Midbrain (tissue), 1 donor: ENCODE results near the gene MAN1A1.

Source experiments
- DNase-seq: peaks from one replicate; lab custom pipeline; 2025; lab: John Stamatoyannopoulos, UW

Gene MAN1A1

DNA sequence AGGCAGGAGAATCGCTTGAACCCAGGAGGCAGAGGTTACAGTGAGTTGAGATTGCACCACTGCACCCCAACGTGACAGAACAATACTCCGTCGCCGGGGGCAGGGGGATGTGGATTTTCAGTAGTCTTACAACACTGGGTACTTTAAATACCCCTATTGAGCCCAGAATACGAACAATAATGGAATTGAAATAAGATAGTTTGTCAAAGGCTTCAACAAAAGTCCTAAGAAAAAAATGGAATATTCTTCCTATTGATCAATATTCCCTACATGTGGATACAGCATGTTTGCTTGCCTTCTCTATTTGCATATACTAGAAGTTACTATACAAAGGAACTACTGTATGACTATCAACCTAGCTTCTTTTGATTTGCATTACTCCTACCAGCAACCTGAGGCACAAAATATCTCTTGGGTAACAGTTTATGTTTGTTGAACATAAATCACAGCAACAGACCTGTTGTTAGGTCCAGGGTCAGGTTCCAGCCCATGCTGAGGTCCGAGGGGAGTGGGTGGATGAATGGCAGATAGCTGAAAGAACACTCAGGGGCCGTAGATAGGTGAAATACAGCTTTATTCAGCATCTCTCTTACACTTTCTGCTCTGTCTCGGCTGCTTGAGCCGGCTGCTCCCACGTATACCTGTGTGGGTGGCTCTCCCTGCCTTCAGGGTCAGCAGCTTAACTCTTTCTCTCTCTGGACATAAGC, 23.8 kb downstream of the MAN1A1 start:
- DNase-seq: no peak

- no peak for DNase-seq
Measured at GRCh38 chr6:119324718-119325117, 24.8 kb downstream of the MAN1A1 start.

- DNase-seq: no peak
Measured at GRCh38 chr6:119323931-119324330, 25.6 kb downstream of the MAN1A1 start.

- no peak for DNase-seq
Measured at GRCh38 chr6:119323478-119323877, 26.1 kb downstream of the MAN1A1 start.

- no peak for DNase-seq
Measured at GRCh38 chr6:119322715-119323350, 26.7 kb downstream of the MAN1A1 start.

GRCh38 chr6:119322034-119322433, 27.5 kb downstream of the MAN1A1 start:
- DNase-seq: no peak

- no peak for DNase-seq
Measured at GRCh38 chr6:119319694-119320093, 29.9 kb downstream of the MAN1A1 start.

- DNase-seq: no peak
Measured at GRCh38 chr6:119318730-119319129, 30.8 kb downstream of the MAN1A1 start.

GRCh38 chr6:119318176-119318575, 31.4 kb downstream of the MAN1A1 start:
- DNase-seq: no peak

DNA sequence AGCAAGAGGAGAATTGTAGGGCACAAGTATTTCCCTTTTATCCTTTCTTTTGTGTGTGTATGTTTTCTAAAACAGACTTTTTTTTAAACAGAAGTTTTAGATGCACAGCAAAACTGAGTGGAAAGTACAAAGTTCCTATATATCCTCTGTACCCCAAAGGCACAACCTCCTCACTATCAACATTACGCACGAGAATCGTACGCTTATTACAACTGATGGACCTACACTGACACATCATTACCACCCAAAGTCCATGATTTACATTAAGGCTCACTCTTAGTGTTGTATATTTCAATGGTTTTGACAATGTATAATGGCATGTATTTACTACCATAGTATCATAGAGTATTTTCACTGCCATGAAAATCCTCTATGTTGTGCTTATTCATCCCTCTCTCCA, 32.6 kb downstream of the MAN1A1 start:
- no peak for DNase-seq

- no peak for DNase-seq
Measured at GRCh38 chr6:119314885-119315272, 34.7 kb downstream of the MAN1A1 start.

DNA sequence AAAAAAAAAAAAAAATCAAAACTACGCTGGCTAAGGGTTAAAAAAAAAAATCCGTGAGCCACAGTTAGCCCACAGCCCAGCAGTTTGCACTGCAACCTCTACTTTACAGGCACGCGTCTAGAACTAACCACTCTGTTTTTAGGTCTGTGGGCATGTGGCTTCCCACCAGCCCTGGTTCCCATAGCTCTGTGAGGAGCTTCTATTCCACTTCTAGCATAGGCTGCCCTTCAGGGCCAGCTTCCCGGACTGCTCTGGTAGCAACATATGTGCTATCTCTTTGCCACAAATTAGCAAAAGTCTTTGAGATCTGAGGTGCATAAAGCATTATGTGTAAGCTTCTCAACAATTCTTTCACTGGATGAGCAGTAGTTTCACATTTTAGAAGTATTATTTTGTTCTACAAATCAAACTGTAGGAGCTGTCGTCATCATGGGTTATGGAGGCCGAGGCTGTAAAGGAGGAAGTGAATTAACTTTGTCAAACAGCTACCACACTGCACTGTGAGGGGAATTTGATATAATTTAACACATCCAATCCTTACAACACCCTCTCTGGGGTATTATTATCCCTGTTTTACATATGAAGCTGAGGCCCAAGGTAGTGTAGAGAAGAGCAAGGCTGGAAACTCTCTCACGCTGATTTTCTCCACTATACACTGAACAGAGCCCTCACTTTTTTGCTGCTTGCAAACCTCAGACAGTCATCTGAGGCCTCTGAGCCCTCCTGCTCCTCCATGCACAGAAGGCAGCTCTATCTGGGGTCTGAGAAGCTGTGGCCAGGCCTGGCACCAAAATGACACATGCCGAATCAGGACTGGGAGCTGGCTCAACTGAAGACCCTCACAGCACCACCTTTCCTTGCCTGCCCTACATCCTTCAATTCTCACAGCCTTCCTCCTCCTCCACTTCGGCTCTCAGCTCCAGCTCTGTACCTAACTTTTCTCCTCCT, 35.4 kb downstream of the MAN1A1 start:
- DNase-seq: no peak

DNA sequence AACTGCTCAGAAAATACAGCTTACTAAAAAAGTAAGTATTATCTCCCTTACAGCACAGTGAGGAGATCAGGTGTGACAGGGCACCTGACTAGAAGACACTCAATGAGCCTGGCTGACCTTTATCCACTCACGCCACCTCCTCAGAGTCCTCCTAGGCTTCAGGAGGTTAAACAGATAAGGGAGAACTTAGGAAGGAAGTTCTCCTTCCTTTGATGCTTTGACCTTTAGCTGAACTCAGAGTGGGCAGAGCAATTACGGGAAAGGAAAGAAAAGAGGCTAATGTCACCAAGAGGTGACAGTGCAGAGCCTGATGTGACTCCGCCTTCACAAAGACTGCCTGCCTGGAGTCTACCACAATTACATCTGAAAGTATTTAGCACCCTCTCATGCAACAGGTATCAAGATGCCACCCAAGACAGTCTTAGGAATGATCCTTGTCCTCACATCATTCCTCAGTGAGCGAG, 36.7 kb downstream of the MAN1A1 start:
- no peak for DNase-seq

- DNase-seq: no peak
Measured at GRCh38 chr6:119312441-119312840, 37.1 kb downstream of the MAN1A1 start.

- no peak for DNase-seq
Measured at GRCh38 chr6:119311514-119312142, 37.9 kb downstream of the MAN1A1 start.

GRCh38 chr6:119310486-119311036, 39.0 kb downstream of the MAN1A1 start:
- no peak for DNase-seq

- DNase-seq: no peak
Measured at GRCh38 chr6:119308991-119309657, 40.4 kb downstream of the MAN1A1 start.

- no peak for DNase-seq
Measured at GRCh38 chr6:119308048-119308570, 41.5 kb downstream of the MAN1A1 start.

- no peak for DNase-seq
Measured at GRCh38 chr6:119307056-119307455, 42.5 kb downstream of the MAN1A1 start.

GRCh38 chr6:119306396-119306968, 43.1 kb downstream of the MAN1A1 start:
- no peak for DNase-seq
